ENCODE measurements around the gene MLPH. TPM values are rescaled to one million over a fixed set of nuclear protein-coding genes. Genes with fewer than 3 reads are reported as not detected.

MLPH gene
- total and polyA plus RNA-seq, 3 experiments from 2014 or later = not detected

GRCh38 chr2:237507512-237507911 is 20.5 kb downstream of the MLPH start:
- Mint-ChIP-seq H3K4me3 (no peak overlapping the region), H3K27me3 (peaks cover 8 to 41% of the 10 kb centered on the region in 2 donors), H3K27ac (no peak overlapping the region), H3K36me3 (no peaks in the 10 kb centered on the region), H3K9me3 (no peaks in the 10 kb centered on the region), H3K4me1 (no peaks in the 10 kb centered on the region)
- no peak overlapping the region for H3K4me3 ChIP-seq (ENCODE audit: low read length)
- no peaks in the 10 kb centered on the region for H3K27me3 ChIP-seq (ENCODE audit: insufficient read depth, low read length, poor library complexity, severe bottlenecking)
- H3K36me3 ChIP-seq (ENCODE audit: insufficient read depth, low read length) = no peaks in the 10 kb centered on the region
- DNase-seq = no peak
- POLR2A ChIA-PET = no interaction called here
- no peaks in the 10 kb centered on the region for H3K9me3 ChIP-seq (ENCODE audit: low read length)
- H3K27ac ChIP-seq (ENCODE audit: low read depth, low read length) = no peak overlapping the region
- H3K4me1 ChIP-seq (ENCODE audit: insufficient read depth, low read length) = no peaks in the 10 kb centered on the region
- CTCF ChIA-PET = no interaction called here

DNA sequence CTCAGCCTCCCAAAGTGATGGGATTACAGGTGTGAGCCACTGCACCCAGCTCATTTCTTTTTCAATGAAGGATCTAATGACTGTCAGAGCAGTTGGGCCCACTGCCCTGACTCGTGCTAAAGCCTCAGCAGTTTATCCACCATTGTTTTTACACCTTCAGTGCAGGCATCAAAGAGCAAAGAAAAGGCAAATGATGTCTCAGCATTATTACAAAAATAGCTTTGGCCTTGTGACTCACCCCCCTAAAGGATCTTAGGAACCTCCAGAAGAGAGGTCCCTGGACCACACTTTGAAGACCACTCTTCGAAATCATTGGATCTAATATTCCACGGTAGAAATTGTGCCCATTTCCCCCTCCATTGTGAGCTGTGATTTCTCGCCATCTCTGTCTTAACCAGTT is 21.3 kb downstream of the MLPH start:
- Mint-ChIP-seq H3K4me1 (no peaks in the 10 kb centered on the region), H3K27ac (no peak overlapping the region), H3K27me3 (peaks cover 8 to 40% of the 10 kb centered on the region in 2 donors), H3K9me3 (no peaks in the 10 kb centered on the region), H3K4me3 (no peak overlapping the region), H3K36me3 (no peaks in the 10 kb centered on the region)
- ChIA-PET POLR2A (no interaction called here), CTCF (no interaction called here)
- Histone ChIP-seq H3K9me3 (ENCODE audit: low read length) (no peaks in the 10 kb centered on the region), H3K27ac (ENCODE audit: low read depth, low read length) (no peak overlapping the region), H3K4me3 (ENCODE audit: low read length) (no peak overlapping the region), H3K36me3 (ENCODE audit: insufficient read depth, low read length) (no peaks in the 10 kb centered on the region), H3K4me1 (ENCODE audit: insufficient read depth, low read length) (no peaks in the 10 kb centered on the region), H3K27me3 (ENCODE audit: insufficient read depth, low read length, poor library complexity, severe bottlenecking) (no peaks in the 10 kb centered on the region)
- DNase-seq = no peak

DNA sequence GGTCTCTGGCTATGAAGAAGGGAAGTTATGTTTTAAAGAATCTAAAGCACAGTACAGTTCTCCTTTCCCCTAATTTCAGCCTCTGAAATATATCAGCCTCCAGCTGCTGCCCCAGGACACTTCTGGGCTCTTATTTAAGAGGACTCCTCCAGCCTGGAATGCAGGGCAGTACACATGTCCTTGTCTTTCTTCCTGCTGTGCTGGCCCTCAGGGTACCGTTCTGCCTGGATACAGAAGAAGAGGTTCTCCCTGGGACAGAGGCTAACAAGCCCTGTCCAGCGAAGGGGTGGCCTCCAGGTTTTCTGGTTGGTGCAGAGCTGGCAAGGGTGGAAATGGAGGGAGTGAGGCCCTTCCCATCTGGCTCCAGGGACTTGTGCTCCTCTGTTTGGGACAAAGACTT is 22.1 kb downstream of the MLPH start:
- H3K27me3 Mint-ChIP-seq = peaks cover 8 to 35% of the 10 kb centered on the region in 2 donors
- Histone ChIP-seq H3K36me3 (ENCODE audit: insufficient read depth, low read length) (no peaks in the 10 kb centered on the region), H3K27ac (ENCODE audit: low read depth, low read length) (no peak overlapping the region), H3K9me3 (ENCODE audit: low read length) (no peaks in the 10 kb centered on the region), H3K4me3 (ENCODE audit: low read length) (no peak overlapping the region), H3K27me3 (ENCODE audit: insufficient read depth, low read length, poor library complexity, severe bottlenecking) (no peaks in the 10 kb centered on the region), H3K4me1 (ENCODE audit: insufficient read depth, low read length) (no peaks in the 10 kb centered on the region)
- H3K9me3 Mint-ChIP-seq = no peaks in the 10 kb centered on the region
- H3K4me3 Mint-ChIP-seq = no peak overlapping the region
- no peak overlapping the region for H3K27ac Mint-ChIP-seq
- ChIA-PET POLR2A (no interaction called here), CTCF (interaction anchor here (2.2 kb wide), 1 partner anchor 63 kb away, joined by 13 read pairs; no protein-coding TSS in a partner anchor)
- no peak for DNase-seq
- no peaks in the 10 kb centered on the region for H3K36me3 Mint-ChIP-seq
- no peaks in the 10 kb centered on the region for H3K4me1 Mint-ChIP-seq

DNA sequence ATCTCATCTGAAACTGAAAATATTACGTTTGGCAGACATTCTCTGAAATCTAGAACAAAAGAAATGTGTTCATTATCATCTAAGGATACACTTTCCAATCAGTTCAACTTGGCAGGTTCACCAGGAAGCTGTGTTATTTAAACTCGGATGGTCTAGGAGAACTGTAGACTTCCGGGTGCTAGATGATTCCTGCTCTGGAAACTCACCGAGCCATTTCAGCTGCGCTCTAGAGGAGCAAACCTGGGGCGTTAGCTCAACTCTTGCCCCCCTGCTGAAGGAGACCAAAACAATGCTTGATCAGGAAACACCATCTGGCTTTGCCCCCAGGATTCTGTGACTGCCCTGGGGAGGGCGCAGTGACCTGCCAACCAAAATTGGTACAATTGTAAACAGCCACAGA is 22.9 kb downstream of the MLPH start:
- Mint-ChIP-seq H3K27me3 (peaks cover 8 to 35% of the 10 kb centered on the region in 2 donors), H3K9me3 (peaks cover 0 to under 1% (median 0%) of the 10 kb centered on the region in 5 donors), H3K4me3 (no peak overlapping the region), H3K4me1 (no peaks in the 10 kb centered on the region), H3K27ac (peak overlapping the region in 1 of 8 donors; percentile 26), H3K36me3 (no peaks in the 10 kb centered on the region)
- Histone ChIP-seq H3K4me3 (ENCODE audit: low read length) (no peak overlapping the region), H3K27ac (ENCODE audit: low read depth, low read length) (no peak overlapping the region), H3K36me3 (ENCODE audit: insufficient read depth, low read length) (no peaks in the 10 kb centered on the region), H3K9me3 (ENCODE audit: low read length) (no peaks in the 10 kb centered on the region), H3K4me1 (ENCODE audit: insufficient read depth, low read length) (no peaks in the 10 kb centered on the region), H3K27me3 (ENCODE audit: insufficient read depth, low read length, poor library complexity, severe bottlenecking) (no peaks in the 10 kb centered on the region)
- DNase-seq = no peak
- ChIA-PET CTCF (interaction anchor here (2.2 kb wide), 1 partner anchor 62 kb away, joined by 13 read pairs; no protein-coding TSS in a partner anchor), POLR2A (no interaction called here)

DNA sequence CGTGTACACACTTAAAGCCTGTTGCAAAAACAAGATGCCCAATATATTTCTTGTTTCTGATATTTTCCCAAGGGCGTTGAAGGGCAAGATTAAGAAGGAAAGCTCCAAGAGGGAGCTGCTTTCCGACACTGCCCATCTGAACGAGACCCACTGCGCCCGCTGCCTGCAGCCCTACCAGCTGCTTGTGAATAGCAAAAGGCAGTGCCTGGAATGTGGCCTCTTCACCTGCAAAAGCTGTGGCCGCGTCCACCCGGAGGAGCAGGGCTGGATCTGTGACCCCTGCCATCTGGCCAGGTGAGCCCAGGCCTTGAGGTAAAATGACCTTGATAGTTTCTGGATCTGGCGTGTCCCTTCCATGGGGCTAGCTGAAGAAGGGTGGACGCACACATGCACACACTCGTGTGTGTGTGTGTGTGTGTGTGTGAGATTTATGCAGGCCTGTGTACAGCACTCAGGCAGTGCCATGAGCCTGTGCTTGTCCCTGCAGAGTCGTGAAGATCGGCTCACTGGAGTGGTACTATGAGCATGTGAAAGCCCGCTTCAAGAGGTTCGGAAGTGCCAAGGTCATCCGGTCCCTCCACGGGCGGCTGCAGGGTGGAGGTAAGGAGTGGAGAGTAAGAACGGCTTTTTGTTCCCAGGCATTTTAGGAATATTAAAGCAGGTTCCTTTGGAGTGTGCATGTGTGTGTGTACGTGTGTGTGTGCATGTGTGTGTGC is 23.6 kb downstream of the MLPH start:
- H3K9me3 ChIP-seq (ENCODE audit: low read length) = no peaks in the 10 kb centered on the region
- no peak overlapping the region for H3K4me3 Mint-ChIP-seq
- no peaks in the 10 kb centered on the region for H3K4me1 ChIP-seq (ENCODE audit: insufficient read depth, low read length)
- H3K4me1 Mint-ChIP-seq = no peaks in the 10 kb centered on the region
- CTCF ChIA-PET = interaction anchor here (1.0 to 2.2 kb wide), 2 partner anchors 61 to 89 kb away, joined by 3 to 13 read pairs; no protein-coding TSS in a partner anchor
- peaks cover 7 to 32% of the 10 kb centered on the region in 2 donors for H3K27me3 Mint-ChIP-seq
- H3K27me3 ChIP-seq (ENCODE audit: insufficient read depth, low read length, poor library complexity, severe bottlenecking) = no peaks in the 10 kb centered on the region
- H3K9me3 Mint-ChIP-seq = peaks cover 0 to 2% (median 0%) of the 10 kb centered on the region in 5 donors
- H3K27ac ChIP-seq (ENCODE audit: low read depth, low read length) = no peak overlapping the region
- no peaks in the 10 kb centered on the region for H3K36me3 Mint-ChIP-seq
- POLR2A ChIA-PET = no interaction called here
- no peak for DNase-seq
- no peaks in the 10 kb centered on the region for H3K36me3 ChIP-seq (ENCODE audit: insufficient read depth, low read length)
- no peak overlapping the region for H3K27ac Mint-ChIP-seq
- H3K4me3 ChIP-seq (ENCODE audit: low read length) = no peak overlapping the region

- Histone ChIP-seq H3K9me3 (ENCODE audit: low read length) (no peaks in the 10 kb centered on the region), H3K4me3 (ENCODE audit: low read length) (no peak overlapping the region), H3K27me3 (ENCODE audit: insufficient read depth, low read length, poor library complexity, severe bottlenecking) (no peaks in the 10 kb centered on the region), H3K4me1 (ENCODE audit: insufficient read depth, low read length) (no peaks in the 10 kb centered on the region), H3K36me3 (ENCODE audit: insufficient read depth, low read length) (no peaks in the 10 kb centered on the region), H3K27ac (ENCODE audit: low read depth, low read length) (no peak overlapping the region)
- Mint-ChIP-seq H3K4me1 (no peaks in the 10 kb centered on the region), H3K27me3 (peaks cover 5 to 24% of the 10 kb centered on the region in 2 donors), H3K9me3 (peaks cover 0 to 2% (median 0%) of the 10 kb centered on the region in 5 donors), H3K36me3 (no peaks in the 10 kb centered on the region), H3K4me3 (no peak overlapping the region), H3K27ac (peak overlapping the region in 1 of 8 donors; percentile 43)
- no peak for DNase-seq
- ChIA-PET POLR2A (no interaction called here), CTCF (interaction anchor here (1.0 to 2.8 kb wide), 6 partner anchors 21 to 236 kb away, joined by 3 to 55 read pairs (median 6); no protein-coding TSS in a partner anchor)
Measured at GRCh38 chr2:237511433-237511832, 24.4 kb downstream of the MLPH start.

DNA sequence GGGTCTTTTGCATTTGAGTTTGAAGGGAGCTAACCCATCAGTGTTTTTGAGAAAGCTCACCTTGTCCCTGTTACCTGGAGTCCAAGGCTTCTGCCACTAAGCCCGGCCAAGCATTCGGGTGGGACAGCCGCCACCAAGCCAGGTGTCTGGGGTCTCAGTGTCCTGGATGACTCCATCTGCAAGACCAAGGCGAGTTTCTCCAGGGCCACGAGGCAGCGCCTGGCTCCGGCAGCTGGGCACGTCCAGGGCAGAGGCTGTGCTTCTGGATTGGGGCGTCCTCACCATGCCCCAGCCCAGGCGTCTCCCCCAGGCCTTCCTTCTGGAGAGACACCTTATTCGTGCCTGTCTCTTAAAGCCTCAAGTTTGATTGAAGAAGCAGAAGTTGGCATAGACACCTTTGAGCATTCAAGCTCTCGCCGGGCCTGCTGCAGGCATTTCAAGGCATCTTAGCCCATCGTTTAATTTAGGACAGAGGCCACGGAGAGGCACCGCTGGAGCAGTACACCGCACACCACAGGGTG is 24.9 kb downstream of the MLPH start:
- Mint-ChIP-seq H3K4me3 (no peak overlapping the region), H3K27me3 (peaks cover 4 to 20% of the 10 kb centered on the region in 2 donors), H3K27ac (no peak overlapping the region), H3K4me1 (no peaks in the 10 kb centered on the region), H3K9me3 (peaks cover 0 to 2% (median 0%) of the 10 kb centered on the region in 5 donors), H3K36me3 (no peaks in the 10 kb centered on the region)
- ChIA-PET POLR2A (no interaction called here), CTCF (interaction anchor here (1.0 to 2.8 kb wide), 15 partner anchors 9 to 752 kb away, joined by 3 to 55 read pairs (median 3); no protein-coding TSS in a partner anchor)
- no peaks in the 10 kb centered on the region for H3K27me3 ChIP-seq (ENCODE audit: insufficient read depth, low read length, poor library complexity, severe bottlenecking)
- H3K36me3 ChIP-seq (ENCODE audit: insufficient read depth, low read length) = no peaks in the 10 kb centered on the region
- no peaks in the 10 kb centered on the region for H3K4me1 ChIP-seq (ENCODE audit: insufficient read depth, low read length)
- no peak overlapping the region for H3K27ac ChIP-seq (ENCODE audit: low read depth, low read length)
- no peaks in the 10 kb centered on the region for H3K9me3 ChIP-seq (ENCODE audit: low read length)
- H3K4me3 ChIP-seq (ENCODE audit: low read length) = no peak overlapping the region
- DNase-seq = no peak

DNA sequence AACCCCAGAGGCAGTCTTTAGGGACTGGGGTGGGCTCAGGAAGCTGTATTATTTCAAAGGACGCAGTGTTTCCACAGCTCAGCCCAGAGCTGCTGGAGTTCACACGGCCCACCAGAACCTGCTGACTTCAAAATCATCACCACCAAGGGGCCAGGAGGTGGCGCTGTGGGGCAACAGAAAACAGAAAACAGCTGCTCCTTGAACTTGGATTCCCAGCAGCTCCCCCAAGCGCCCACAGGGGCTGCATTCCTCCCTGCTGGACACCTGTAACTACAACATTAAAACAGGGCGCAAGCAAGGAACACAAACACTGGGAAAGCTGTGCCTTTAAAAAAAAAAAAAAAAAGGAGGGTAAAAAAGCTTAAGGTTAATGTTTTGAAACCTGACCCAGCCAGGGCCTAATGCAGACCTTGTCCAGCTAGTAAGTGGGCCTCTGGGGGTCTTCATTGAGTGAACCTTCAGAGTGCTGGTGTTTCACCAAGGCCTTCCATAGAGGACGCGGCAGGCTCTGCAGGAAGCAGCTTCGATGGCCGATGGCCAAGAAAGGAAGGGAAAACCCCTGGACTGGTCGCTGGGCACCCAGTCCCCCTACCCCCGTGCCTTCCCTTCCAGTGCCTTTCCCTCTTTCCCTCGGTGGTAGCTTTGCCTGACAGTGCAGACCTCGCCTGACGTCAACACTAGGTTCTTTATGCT is 25.9 kb downstream of the MLPH start:
- Mint-ChIP-seq H3K36me3 (no peaks in the 10 kb centered on the region), H3K27ac (no peak overlapping the region), H3K27me3 (peaks cover 4 to 13% of the 10 kb centered on the region in 2 donors), H3K4me1 (no peaks in the 10 kb centered on the region), H3K4me3 (no peak overlapping the region), H3K9me3 (peaks cover 0 to 2% (median 0%) of the 10 kb centered on the region in 5 donors)
- Histone ChIP-seq H3K9me3 (ENCODE audit: low read length) (no peaks in the 10 kb centered on the region), H3K27ac (ENCODE audit: low read depth, low read length) (no peak overlapping the region), H3K4me3 (ENCODE audit: low read length) (no peak overlapping the region), H3K27me3 (ENCODE audit: insufficient read depth, low read length, poor library complexity, severe bottlenecking) (no peaks in the 10 kb centered on the region), H3K36me3 (ENCODE audit: insufficient read depth, low read length) (no peaks in the 10 kb centered on the region), H3K4me1 (ENCODE audit: insufficient read depth, low read length) (no peaks in the 10 kb centered on the region)
- DNase-seq = peak; percentile 53 to 81 (median 57)
- ChIA-PET CTCF (interaction anchor here (0.7 to 2.8 kb wide), 21 partner anchors 8 to 1159 kb away, joined by 3 to 55 read pairs (median 4); no protein-coding TSS in a partner anchor), POLR2A (interaction anchor here (0.7 kb wide), 1 partner anchor 428 kb away, joined by 4 read pairs; no protein-coding TSS in a partner anchor)

Data from CD8-positive, alpha-beta memory T cell (primary cell).